Parathyroid adenoma (tissue), 2 donors: ENCODE data around the gene BAIAP3.

Experiments
- H2AFZ ChIP-seq: fragments of 300-600 bp; sonication (generic); one replicate; pipeline ENCODE4 v1.7.0; 2017; ENCODE audit warnings: antibody characterized with exemption, mild to moderate bottlenecking
- H3K27ac ChIP-seq: fragments of 300-600 bp; sonication (generic); one replicate; pipeline ENCODE4 v1.7.0; 2017
- H3K27me3 ChIP-seq: fragments of 300-600 bp; sonication (generic); one replicate; pipeline ENCODE4 v1.7.0; 2017; ENCODE audit warnings: low read length; ENCODE audit not compliant: control insufficient read depth, insufficient read depth
- H3K36me3 ChIP-seq: fragments of 300-600 bp; sonication (generic); one replicate; pipeline ENCODE4 v1.7.0; 2017; ENCODE audit warnings: low read length; ENCODE audit not compliant: control insufficient read depth, insufficient read depth
- H3K4me1 ChIP-seq: fragments of 300-600 bp; sonication (generic); one replicate; pipeline ENCODE4 v1.7.0; 2017; ENCODE audit warnings: control low read depth
- H3K4me2 ChIP-seq: fragments of 300-600 bp; sonication (generic); one replicate; pipeline ENCODE4 v1.7.0; 2017; ENCODE audit warnings: low read length
- H3K4me3 ChIP-seq: fragments of 300-600 bp; sonication (generic); one replicate; pipeline ENCODE4 v1.7.0; 2017; ENCODE audit warnings: low read depth, low read length
- H3K79me2 ChIP-seq: fragments of 300-600 bp; sonication (generic); one replicate; pipeline ENCODE4 v1.7.0; 2017; ENCODE audit warnings: control low read depth
- H3K9ac ChIP-seq: fragments of 300-600 bp; sonication (generic); one replicate; pipeline ENCODE4 v1.7.0; 2017; ENCODE audit warnings: mild to moderate bottlenecking
- H3K9me3 ChIP-seq: fragments of 300-600 bp; sonication (generic); one replicate; pipeline ENCODE4 v1.7.0; 2017; ENCODE audit warnings: low read length; ENCODE audit not compliant: control insufficient read depth
- TF ChIP-seq, protein P1 (sequence below): fragments of 300-600 bp; sonication (generic); IDR thresholded peaks from one replicate; pipeline ENCODE4 v1.7.0; 2017; ENCODE audit warnings: antibody characterized with exemption, mild to moderate bottlenecking
- donor health status: primary hyperparathyroidism.

Gene BAIAP3

DNA sequence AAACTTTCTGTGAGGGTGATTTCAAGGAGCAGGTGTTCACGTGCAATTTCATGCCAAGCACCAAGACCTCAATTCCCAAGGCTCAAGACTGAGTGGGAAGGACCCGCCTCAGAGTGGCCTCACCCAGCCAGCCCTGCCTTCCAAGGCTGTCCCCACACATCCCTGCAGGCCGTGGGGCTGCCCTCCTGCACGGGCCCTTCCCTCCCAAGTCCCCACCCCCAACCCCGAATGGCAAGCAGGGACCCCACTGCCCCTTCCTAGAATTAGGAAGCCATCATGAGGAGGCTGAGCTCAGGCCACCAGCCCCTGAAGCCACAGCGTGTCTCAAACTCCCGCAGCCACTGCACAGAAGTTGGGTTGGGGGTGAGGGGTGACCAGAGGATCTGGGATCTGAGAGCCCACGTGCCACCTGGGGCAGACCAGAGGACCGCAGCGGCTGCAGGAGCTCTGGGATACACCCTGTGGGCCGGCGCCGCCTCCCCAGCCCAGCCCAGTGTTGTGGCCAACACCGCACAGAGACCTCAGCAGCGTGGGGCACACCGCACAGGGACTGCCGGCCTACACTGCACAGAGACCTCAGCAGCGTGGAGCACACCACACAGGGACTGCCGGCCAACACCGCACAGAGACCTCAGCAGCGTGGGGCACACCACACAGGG, 39.0 kb downstream of the BAIAP3 start:
- H3K9me3 ChIP-seq: no peaks in the 10 kb centered on the region
- H3K4me2 ChIP-seq: no peak overlapping the region
- H3K4me1 ChIP-seq: no peaks in the 10 kb centered on the region
- no peaks in the 10 kb centered on the region for H3K27me3 ChIP-seq
- H3K4me3 ChIP-seq: no peak overlapping the region
- H3K36me3 ChIP-seq: no peaks in the 10 kb centered on the region
- H3K9ac ChIP-seq: no peak overlapping the region
- no peak overlapping the region for H3K27ac ChIP-seq
- H3K79me2 ChIP-seq: no peaks in the 10 kb centered on the region
- TF ChIP-seq, protein P1, sequence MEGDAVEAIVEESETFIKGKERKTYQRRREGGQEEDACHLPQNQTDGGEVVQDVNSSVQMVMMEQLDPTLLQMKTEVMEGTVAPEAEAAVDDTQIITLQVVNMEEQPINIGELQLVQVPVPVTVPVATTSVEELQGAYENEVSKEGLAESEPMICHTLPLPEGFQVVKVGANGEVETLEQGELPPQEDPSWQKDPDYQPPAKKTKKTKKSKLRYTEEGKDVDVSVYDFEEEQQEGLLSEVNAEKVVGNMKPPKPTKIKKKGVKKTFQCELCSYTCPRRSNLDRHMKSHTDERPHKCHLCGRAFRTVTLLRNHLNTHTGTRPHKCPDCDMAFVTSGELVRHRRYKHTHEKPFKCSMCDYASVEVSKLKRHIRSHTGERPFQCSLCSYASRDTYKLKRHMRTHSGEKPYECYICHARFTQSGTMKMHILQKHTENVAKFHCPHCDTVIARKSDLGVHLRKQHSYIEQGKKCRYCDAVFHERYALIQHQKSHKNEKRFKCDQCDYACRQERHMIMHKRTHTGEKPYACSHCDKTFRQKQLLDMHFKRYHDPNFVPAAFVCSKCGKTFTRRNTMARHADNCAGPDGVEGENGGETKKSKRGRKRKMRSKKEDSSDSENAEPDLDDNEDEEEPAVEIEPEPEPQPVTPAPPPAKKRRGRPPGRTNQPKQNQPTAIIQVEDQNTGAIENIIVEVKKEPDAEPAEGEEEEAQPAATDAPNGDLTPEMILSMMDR: no peak
- no peak overlapping the region for H2AFZ ChIP-seq

DNA sequence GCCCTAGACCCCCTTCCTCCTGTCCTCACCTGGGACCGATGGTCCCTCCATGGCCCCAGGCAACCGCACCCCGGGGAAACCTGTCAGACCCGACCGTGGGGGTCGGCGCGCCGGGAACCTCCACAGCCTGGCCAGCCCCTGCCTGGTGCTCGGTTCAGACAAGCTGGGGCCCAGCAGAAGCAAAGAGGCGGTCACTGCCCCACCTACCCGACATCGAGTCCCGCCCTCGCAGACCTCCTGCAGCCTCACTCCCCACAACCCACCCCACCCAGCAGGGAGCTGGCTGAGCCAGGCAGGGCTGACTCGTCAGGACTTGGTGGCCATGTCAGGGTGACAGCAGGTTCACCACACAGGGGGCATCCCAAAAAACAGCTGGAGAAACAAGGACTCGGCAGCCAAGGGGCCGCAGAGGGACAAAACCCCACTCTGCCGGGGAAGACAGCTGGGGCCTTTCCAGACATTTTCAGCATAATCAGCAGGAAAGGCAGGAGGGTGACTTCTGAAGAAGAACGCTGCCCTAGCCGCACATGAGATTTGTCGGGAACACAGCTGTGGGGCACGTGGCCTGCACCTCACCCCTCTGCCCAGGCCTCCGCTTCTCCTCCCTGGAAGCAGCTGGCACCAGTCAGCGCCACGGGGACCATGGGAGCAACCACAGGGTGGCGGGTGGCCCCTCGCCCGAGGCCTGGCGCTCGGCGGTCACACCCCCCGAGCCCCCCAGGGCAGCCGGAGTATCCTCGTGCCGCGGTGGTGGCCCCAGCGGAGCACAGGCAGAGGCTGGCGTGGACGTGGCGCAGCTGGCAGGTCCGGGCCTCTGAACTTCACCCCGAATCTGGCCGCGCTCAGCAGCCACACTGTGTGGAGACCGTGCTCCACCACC, 41.2 kb downstream of the BAIAP3 start:
- Histone ChIP-seq H3K36me3 (no peaks in the 10 kb centered on the region), H3K79me2 (peaks cover 10% of the 10 kb centered on the region), H3K9me3 (no peaks in the 10 kb centered on the region), H3K27me3 (no peaks in the 10 kb centered on the region), H3K4me3 (no peak overlapping the region), H3K4me2 (no peak overlapping the region), H2AFZ (no peak overlapping the region), H3K4me1 (no peaks in the 10 kb centered on the region), H3K27ac (no peak overlapping the region), H3K9ac (no peak overlapping the region)
- TF ChIP-seq, protein P1: no peak

DNA sequence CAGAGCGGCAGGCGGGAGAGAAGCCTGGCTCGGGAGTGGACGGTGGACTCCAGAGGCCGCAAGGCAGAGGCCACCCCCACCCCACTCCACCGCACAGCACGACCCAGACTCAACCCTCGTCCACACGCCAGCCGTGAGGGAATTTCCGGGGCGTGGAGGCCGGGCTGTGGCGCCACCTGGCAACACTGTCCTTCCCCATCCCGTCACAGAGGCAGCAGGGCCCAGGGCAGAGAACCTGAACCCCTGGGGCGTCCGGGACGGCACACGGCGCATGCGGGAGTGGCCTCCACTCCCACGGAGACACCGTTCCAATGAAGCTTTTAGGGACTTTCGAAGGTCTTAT, 41.8 kb downstream of the BAIAP3 start:
- H3K4me2 ChIP-seq: no peak overlapping the region
- H3K36me3 ChIP-seq: no peaks in the 10 kb centered on the region
- H3K79me2 ChIP-seq: peaks cover 10% of the 10 kb centered on the region
- H3K4me1 ChIP-seq: no peaks in the 10 kb centered on the region
- TF ChIP-seq, protein P1: no peak
- H3K27ac ChIP-seq: no peak overlapping the region
- no peaks in the 10 kb centered on the region for H3K27me3 ChIP-seq
- H2AFZ ChIP-seq: no peak overlapping the region
- H3K9ac ChIP-seq: no peak overlapping the region
- no peak overlapping the region for H3K4me3 ChIP-seq
- no peaks in the 10 kb centered on the region for H3K9me3 ChIP-seq

DNA sequence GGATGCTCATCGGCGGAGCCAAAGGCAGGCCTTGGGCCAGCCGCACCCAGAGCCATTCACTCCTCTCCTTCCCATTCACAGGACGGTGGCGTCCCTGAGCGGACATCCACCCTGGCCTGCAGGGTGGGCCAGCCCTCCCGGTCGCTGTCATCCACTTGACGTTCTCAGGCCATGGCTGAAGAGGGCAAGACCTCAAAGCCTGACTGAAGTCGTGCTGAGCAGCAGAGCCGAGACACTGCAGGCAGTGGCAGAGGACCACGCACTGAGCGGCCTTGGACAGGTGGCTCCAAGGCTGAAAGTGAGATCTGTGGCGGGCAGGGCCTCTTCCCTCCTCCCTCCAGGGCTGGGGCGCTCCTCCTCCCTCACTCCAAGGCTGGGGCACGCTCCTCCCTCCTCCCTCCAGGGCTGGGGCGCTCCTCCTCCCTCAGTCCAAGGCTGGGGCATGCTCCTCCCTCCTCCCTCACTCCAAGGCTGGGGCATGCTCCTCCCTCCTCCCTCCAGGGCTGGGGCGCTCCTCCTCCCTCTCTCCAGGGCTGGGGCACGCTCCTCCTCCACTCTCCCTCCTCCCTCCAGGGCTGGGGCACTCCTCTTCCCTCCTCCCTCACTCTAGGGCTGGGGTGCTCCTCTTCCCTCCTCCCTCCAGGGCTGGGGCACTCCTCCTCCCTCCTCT, 42.4 kb downstream of the BAIAP3 start:
- Histone ChIP-seq H3K36me3 (no peaks in the 10 kb centered on the region), H3K9ac (no peak overlapping the region), H3K4me1 (no peaks in the 10 kb centered on the region), H2AFZ (no peak overlapping the region), H3K9me3 (no peaks in the 10 kb centered on the region), H3K27ac (no peak overlapping the region), H3K4me3 (no peak overlapping the region), H3K79me2 (peaks cover 10% of the 10 kb centered on the region), H3K27me3 (no peaks in the 10 kb centered on the region), H3K4me2 (no peak overlapping the region)
- TF ChIP-seq, protein P1: no peak
